CD4-positive, alpha-beta T cell (primary cell): ENCODE results near the gene CLDN34. TPM values are rescaled to one million over a fixed set of nuclear protein-coding genes. Genes with fewer than 3 reads are reported as not detected.

Source experiments
- ATAC-seq: fragments of 200-7000 bp; cut with Tn5 transposase; one replicate; pipeline ENCODE4 v1.10.0; 2022; ENCODE audit warnings: mild to moderate bottlenecking; ENCODE audit not compliant: poor library complexity
- CTCF ChIA-PET: fragments of 350-600 bp; sonication (Branson Sonifier 250); formaldehyde crosslinking; loops from one replicate; lab custom pipeline; 2021; ENCODE audit warnings: antibody characterized with exemption, inconsistent platforms; lab: Charles Lee
- POLR2A ChIA-PET: fragments of 350-600 bp; sonication (Branson Sonifier 250); formaldehyde crosslinking; loops from one replicate; lab custom pipeline; 2021; ENCODE audit warnings: antibody characterized with exemption, inconsistent platforms; lab: Charles Lee
- DNase-seq, 14 experiments: peaks; one replicate each; pipeline ENCODE4 v3.0.0-alpha.2; 2013 to 2020; ENCODE audit warnings: mixed read lengths in 2 of 14
- H3K27ac ChIP-seq, 2 donors: one replicate each; pipeline versions ENCODE4 v1.5.1 to v1.7.0; 2013; ENCODE audit warnings: low read length in 2 of 2, low read depth in 1 of 2, mild to moderate bottlenecking in 1 of 2
- H3K27me3 ChIP-seq, 2 experiments: 1 replicate in 1 of 2; 2 replicates in 1 of 2; pipeline versions ENCODE4 v1.6.1 to v1.7.0; 2013; ENCODE audit warnings: low read length in 2 of 2, control low read depth in 1 of 2, mild to moderate bottlenecking in 1 of 2, moderate library complexity in 1 of 2; ENCODE audit not compliant: insufficient read depth in 2 of 2, control insufficient read depth in 1 of 2
- H3K36me3 ChIP-seq: one replicate; pipeline ENCODE4 v1.6.1; 2013; ENCODE audit warnings: low read length, control low read depth; ENCODE audit not compliant: insufficient read depth
- H3K4me1 ChIP-seq: one replicate; pipeline ENCODE4 v1.6.1; 2013; ENCODE audit warnings: low read length, control low read depth; ENCODE audit not compliant: insufficient read depth
- H3K4me3 ChIP-seq: one replicate; pipeline ENCODE4 v1.5.1; 2013; ENCODE audit warnings: mild to moderate bottlenecking, low read length, moderate library complexity
- H3K9me3 ChIP-seq, 2 experiments: 1 replicate in 1 of 2; 2 replicates in 1 of 2; pipeline versions ENCODE4 v1.6.1 to v1.7.0; 2013; ENCODE audit warnings: low read length in 2 of 2, mild to moderate bottlenecking in 2 of 2, control low read depth in 1 of 2, moderate library complexity in 1 of 2; ENCODE audit not compliant: control insufficient read depth in 1 of 2, insufficient read depth in 1 of 2
- H3K27ac Mint-ChIP-seq: one replicate; pipeline ENCODE4 v1.8.0; 2020; ENCODE audit warnings: mixed read lengths
- H3K27me3 Mint-ChIP-seq: one replicate; pipeline ENCODE4 v1.8.0; 2021; ENCODE audit warnings: mixed read lengths
- H3K36me3 Mint-ChIP-seq: one replicate; pipeline ENCODE4 v1.8.0; 2021; ENCODE audit warnings: low read depth, mixed read lengths
- H3K4me1 Mint-ChIP-seq: one replicate; pipeline ENCODE4 v1.8.0; 2021; ENCODE audit warnings: low read depth, mixed read lengths
- H3K4me3 Mint-ChIP-seq: one replicate; pipeline ENCODE4 v1.8.0; 2020; ENCODE audit warnings: mild to moderate bottlenecking, mixed read lengths
- H3K9me3 Mint-ChIP-seq: one replicate; pipeline ENCODE4 v1.8.0; 2020; ENCODE audit warnings: mixed read lengths
- intact Hi-C, 2 experiments: fragments of 100-400 bp; cut with DNase I in 1 of 2; cut with micrococcal nuclease in 1 of 2; formaldehyde crosslinking; loops; one replicate each; pipeline versions ENCODE4 v1.15.1 to v1.9.0; 2023 to 2025; cut with DNase I, micrococcal nuclease
- total RNA-seq, 174 experiments: library from RNA in 2 of 174; stranded (reverse) in 2 of 174; gene quantifications; one replicate each; pipeline ENCODE4 v1.2.3 and lab custom pipeline; 2021 to 2026
- TF ChIP-seq, protein P1 (sequence below): fragments of 200-600 bp; IDR thresholded peaks from one replicate; pipeline ENCODE4 v1.8.0; 2022; ENCODE audit warnings: antibody characterized with exemption, mild to moderate bottlenecking

CLDN34 gene
- total RNA-seq, 2 experiments from 2014 or later = not detected

GRCh38 chrX:9921407-9921806, 45.8 kb upstream of the CLDN34 start:
- H3K9me3 Mint-ChIP-seq = no peaks in the 10 kb centered on the region

DNA sequence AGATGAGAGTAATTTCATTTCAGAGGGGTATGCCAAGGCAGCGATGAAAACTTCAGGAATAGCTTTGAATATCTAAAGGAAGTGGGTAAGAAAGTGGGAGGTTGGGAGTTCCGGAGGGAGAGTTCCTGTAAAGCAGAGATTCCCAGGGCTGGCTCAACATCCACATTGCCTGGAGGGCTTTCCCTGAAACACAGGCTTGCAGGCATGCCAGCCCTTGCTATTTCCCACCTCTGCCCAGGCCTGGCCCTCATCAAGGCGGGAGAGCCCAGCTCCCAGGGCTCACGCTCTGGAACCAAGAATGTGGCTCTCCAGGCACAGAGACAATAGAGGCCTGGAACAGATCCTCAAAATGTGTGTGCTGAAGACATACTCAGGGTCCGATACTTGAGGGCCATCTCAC, 43.8 kb upstream of the CLDN34 start:
- ATAC-seq = no peak

More at GRCh38 chrX:9921407-9921806, 45.8 kb upstream of the CLDN34 start:
- no peak overlapping the region for H3K27ac Mint-ChIP-seq
- no peak overlapping the region for H3K4me3 ChIP-seq
- intact Hi-C loops = no loop called here
- H3K36me3 ChIP-seq = no peaks in the 10 kb centered on the region
- H3K27ac ChIP-seq = no peak overlapping the region
- H3K9me3 ChIP-seq = no peaks in the 10 kb centered on the region
- no peaks in the 10 kb centered on the region for H3K27me3 ChIP-seq
- POLR2A ChIA-PET = no interaction called here
- DNase-seq (no peak), ATAC-seq (no peak)
- H3K36me3 Mint-ChIP-seq = no peaks in the 10 kb centered on the region
- H3K27me3 Mint-ChIP-seq = peaks cover 5% of the 10 kb centered on the region
- no peaks in the 10 kb centered on the region for H3K4me1 ChIP-seq
- no peaks in the 10 kb centered on the region for H3K4me1 Mint-ChIP-seq
- TF ChIP-seq, protein P1, sequence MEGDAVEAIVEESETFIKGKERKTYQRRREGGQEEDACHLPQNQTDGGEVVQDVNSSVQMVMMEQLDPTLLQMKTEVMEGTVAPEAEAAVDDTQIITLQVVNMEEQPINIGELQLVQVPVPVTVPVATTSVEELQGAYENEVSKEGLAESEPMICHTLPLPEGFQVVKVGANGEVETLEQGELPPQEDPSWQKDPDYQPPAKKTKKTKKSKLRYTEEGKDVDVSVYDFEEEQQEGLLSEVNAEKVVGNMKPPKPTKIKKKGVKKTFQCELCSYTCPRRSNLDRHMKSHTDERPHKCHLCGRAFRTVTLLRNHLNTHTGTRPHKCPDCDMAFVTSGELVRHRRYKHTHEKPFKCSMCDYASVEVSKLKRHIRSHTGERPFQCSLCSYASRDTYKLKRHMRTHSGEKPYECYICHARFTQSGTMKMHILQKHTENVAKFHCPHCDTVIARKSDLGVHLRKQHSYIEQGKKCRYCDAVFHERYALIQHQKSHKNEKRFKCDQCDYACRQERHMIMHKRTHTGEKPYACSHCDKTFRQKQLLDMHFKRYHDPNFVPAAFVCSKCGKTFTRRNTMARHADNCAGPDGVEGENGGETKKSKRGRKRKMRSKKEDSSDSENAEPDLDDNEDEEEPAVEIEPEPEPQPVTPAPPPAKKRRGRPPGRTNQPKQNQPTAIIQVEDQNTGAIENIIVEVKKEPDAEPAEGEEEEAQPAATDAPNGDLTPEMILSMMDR = no peak
- H3K4me3 Mint-ChIP-seq = no peak overlapping the region
- CTCF ChIA-PET = no interaction called here

GRCh38 chrX:9926002-9926401, 41.2 kb upstream of the CLDN34 start:
- no peak overlapping the region for H3K4me3 ChIP-seq
- ATAC-seq = no peak
- Mint-ChIP-seq H3K4me3 (no peak overlapping the region), H3K9me3 (no peaks in the 10 kb centered on the region), H3K36me3 (no peaks in the 10 kb centered on the region), H3K27ac (no peak overlapping the region), H3K27me3 (peaks cover 5% of the 10 kb centered on the region), H3K4me1 (no peaks in the 10 kb centered on the region)
- DNase-seq = no peak
- no peaks in the 10 kb centered on the region for H3K9me3 ChIP-seq
- no peaks in the 10 kb centered on the region for H3K27me3 ChIP-seq
- CTCF ChIA-PET = no interaction called here
- TF ChIP-seq, protein P1 = no peak
- H3K36me3 ChIP-seq = no peaks in the 10 kb centered on the region
- H3K4me1 ChIP-seq = no peaks in the 10 kb centered on the region
- intact Hi-C loops = no loop called here
- POLR2A ChIA-PET = no interaction called here
- H3K27ac ChIP-seq = no peak overlapping the region

More for the DNA sequence above, 43.8 kb upstream of the CLDN34 start:
- Histone ChIP-seq H3K4me1 (no peaks in the 10 kb centered on the region), H3K4me3 (no peak overlapping the region), H3K27me3 (no peaks in the 10 kb centered on the region), H3K9me3 (no peaks in the 10 kb centered on the region), H3K36me3 (no peaks in the 10 kb centered on the region), H3K27ac (no peak overlapping the region)
- no peaks in the 10 kb centered on the region for H3K9me3 Mint-ChIP-seq
- ChIA-PET CTCF (no interaction called here), POLR2A (no interaction called here)
- DNase-seq = no peak
- peaks cover 5% of the 10 kb centered on the region for H3K27me3 Mint-ChIP-seq
- H3K4me3 Mint-ChIP-seq = no peak overlapping the region
- H3K4me1 Mint-ChIP-seq = no peaks in the 10 kb centered on the region
- no peak overlapping the region for H3K27ac Mint-ChIP-seq
- intact Hi-C loops = no loop called here
- H3K36me3 Mint-ChIP-seq = no peaks in the 10 kb centered on the region
- TF ChIP-seq, protein P1 = no peak
